HepG2 (cell line): Measurements from ENCODE around the gene AIF1. TPM values are rescaled to one million over a fixed set of nuclear protein-coding genes. Genes with fewer than 3 reads are reported as not detected.

ENCODE experiments used
- AKNA ChIP-seq: sonication (generic); formaldehyde crosslinking; IDR thresholded peaks from 2 replicates; pipeline ENCODE4 v1.4.0; 2020; ENCODE audit warnings: missing genetic modification reagents, borderline replicate concordance
- ATM ChIP-seq: fragments of 450-650 bp; IDR thresholded peaks from 2 replicates; pipeline ENCODE4 v1.7.1; 2017; ENCODE audit warnings: mild to moderate bottlenecking, borderline replicate concordance
- BCLAF1 ChIP-seq: fragments of 450-650 bp; IDR thresholded peaks from 2 replicates; pipeline ENCODE4 v1.6.1; 2017; ENCODE audit warnings: mild to moderate bottlenecking
- CREB3 ChIP-seq: sonication (generic); formaldehyde crosslinking; IDR thresholded peaks from 2 replicates; pipeline ENCODE4 v1.5.0; 2020; ENCODE audit warnings: missing genetic modification reagents
- GMEB2 ChIP-seq: IDR thresholded peaks from 2 replicates; pipeline ENCODE4 v1.6.1; 2016; ENCODE audit warnings: missing biosample characterization, missing genetic modification reagents, low read depth
- ONECUT2 ChIP-seq: sonication (generic); formaldehyde crosslinking; IDR thresholded peaks from 2 replicates; pipeline ENCODE4 v1.4.0; 2020; ENCODE audit warnings: missing genetic modification reagents
- PATZ1 ChIP-seq: sonication (generic); formaldehyde crosslinking; IDR thresholded peaks from 2 replicates; pipeline ENCODE4 v1.4.0; 2020; ENCODE audit warnings: missing genetic modification reagents
- PAWR ChIP-seq: sonication (generic); formaldehyde crosslinking; IDR thresholded peaks from 2 replicates; pipeline ENCODE4 v1.4.0; 2020; ENCODE audit warnings: missing genetic modification reagents, mild to moderate bottlenecking, borderline replicate concordance
- RXRB ChIP-seq: IDR thresholded peaks from 2 replicates; pipeline ENCODE4 v1.6.1; 2016; ENCODE audit warnings: borderline replicate concordance, missing genetic modification reagents, missing compliant biosample characterization
- ZFY ChIP-seq: sonication (generic); formaldehyde crosslinking; IDR thresholded peaks from 2 replicates; pipeline ENCODE4 v1.4.0; 2020; ENCODE audit warnings: missing genetic modification reagents
- ZKSCAN1 ChIP-seq: fragments of 150-350 bp; IDR thresholded peaks from 2 replicates; pipeline ENCODE4 v1.6.1; 2014; ENCODE audit warnings: low read length
- ZNF282 ChIP-seq: fragments of 450-650 bp; IDR thresholded peaks from 2 replicates; pipeline ENCODE4 v1.6.1; 2018; ENCODE audit not compliant: partially characterized antibody
- ZNF703 ChIP-seq: sonication (generic); formaldehyde crosslinking; IDR thresholded peaks from 2 replicates; pipeline ENCODE4 v1.5.1; 2020; ENCODE audit warnings: missing genetic modification reagents, mild to moderate bottlenecking, moderate library complexity, borderline replicate concordance
- ZNF782 ChIP-seq: sonication (generic); formaldehyde crosslinking; IDR thresholded peaks from 2 replicates; pipeline ENCODE4 v1.4.0; 2020; ENCODE audit warnings: missing genetic modification reagents, mild to moderate bottlenecking, borderline replicate concordance
- ZNF841 ChIP-seq: sonication (generic); formaldehyde crosslinking; IDR thresholded peaks from 2 replicates; pipeline ENCODE4 v1.8.1; 2023; ENCODE audit warnings: missing genetic modification reagents, borderline replicate concordance
- polyA plus RNA-seq, 8 experiments: library from polyadenylated mRNA; depleted of rRNA in 3 of 8; stranded (reverse) in 7 of 8; unstranded in 1 of 8; fragments of >200 nt; fragmentation: Illumina TruSeq in 4 of 8; extraction: Trizol in 4 of 8; gene quantifications; 2 replicates each; pipeline versions ENCODE4 v1.2.1 to v1.2.3, GENCODE V29; 2011 to 2016; ENCODE audit warnings: low read depth in 4 of 8, missing spikeins in 1 of 8, mixed read lengths in 1 of 8; ENCODE audit not compliant: insufficient read depth in 1 of 8
- total RNA-seq, 5 experiments: library from RNA; depleted of rRNA; stranded (reverse); fragments of >200 nt; fragmentation: Illumina TruSeq; extraction: Trizol; gene quantifications; 2 replicates each; pipeline ENCODE4 v1.2.3, GENCODE V29; 2016; ENCODE audit warnings: low read depth in 1 of 5

Gene AIF1
- total and polyA plus RNA-seq, 2 of the 13 experiments (the other 11 are each of a cell fraction or from before 2014, with no cell fraction given): 1.5 TPM; not detected in 1

GRCh38 chr6:31660381-31661261 is 45.6 kb downstream of the AIF1 start, which contains the start of gene C6orf47 (continued):
- TF ChIP-seq PAWR (CRISPR knock-in tag) (no peak), CREB3 (CRISPR knock-in tag) (peak; percentile 91), PATZ1 (CRISPR knock-in tag) (peak; percentile 70), ZNF782 (CRISPR knock-in tag) (0 out of 2 replicates have a peak, but pooled peaks have one; percentile 25), ZFY (CRISPR knock-in tag) (peak; percentile 98), BCLAF1 (no peak), ZNF282 (no peak), AKNA (CRISPR knock-in tag) (peak; percentile 86; the same call in 1 of the 2 replicates), GMEB2 (CRISPR knock-in tag) (no peak), ONECUT2 (CRISPR knock-in tag) (no peak), ZNF703 (no peak; the same call in 1 of the 2 replicates), ZKSCAN1 (no peak), ATM (no peak), ZNF841 (CRISPR knock-in tag) (no peak), RXRB (CRISPR knock-in tag) (peak; percentile 52; the same call in 1 of the 2 replicates)
